ENCODE measurements around the gene SLC12A7.

DNA sequence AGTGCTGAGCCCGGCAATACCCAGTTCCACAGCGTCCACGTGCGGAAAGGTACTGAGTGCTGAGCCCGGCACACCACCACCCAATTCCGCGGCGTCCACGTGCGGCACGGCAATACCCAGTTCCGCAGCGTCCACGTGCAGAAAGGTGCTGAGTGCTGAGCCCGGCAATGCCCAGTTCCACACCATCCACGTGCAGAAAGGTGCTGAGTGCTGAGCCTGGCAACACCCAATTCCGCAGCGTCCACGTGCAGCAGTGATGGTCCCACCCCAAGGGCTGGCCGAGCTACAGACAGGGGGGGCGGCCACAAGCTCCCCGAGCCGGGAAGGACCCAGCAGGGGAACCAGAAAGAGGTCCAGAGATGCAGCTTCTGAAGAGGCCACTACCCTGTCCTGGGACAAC is 20.2 kb downstream of the SLC12A7 start:
- TF ChIP-seq, protein P1, sequence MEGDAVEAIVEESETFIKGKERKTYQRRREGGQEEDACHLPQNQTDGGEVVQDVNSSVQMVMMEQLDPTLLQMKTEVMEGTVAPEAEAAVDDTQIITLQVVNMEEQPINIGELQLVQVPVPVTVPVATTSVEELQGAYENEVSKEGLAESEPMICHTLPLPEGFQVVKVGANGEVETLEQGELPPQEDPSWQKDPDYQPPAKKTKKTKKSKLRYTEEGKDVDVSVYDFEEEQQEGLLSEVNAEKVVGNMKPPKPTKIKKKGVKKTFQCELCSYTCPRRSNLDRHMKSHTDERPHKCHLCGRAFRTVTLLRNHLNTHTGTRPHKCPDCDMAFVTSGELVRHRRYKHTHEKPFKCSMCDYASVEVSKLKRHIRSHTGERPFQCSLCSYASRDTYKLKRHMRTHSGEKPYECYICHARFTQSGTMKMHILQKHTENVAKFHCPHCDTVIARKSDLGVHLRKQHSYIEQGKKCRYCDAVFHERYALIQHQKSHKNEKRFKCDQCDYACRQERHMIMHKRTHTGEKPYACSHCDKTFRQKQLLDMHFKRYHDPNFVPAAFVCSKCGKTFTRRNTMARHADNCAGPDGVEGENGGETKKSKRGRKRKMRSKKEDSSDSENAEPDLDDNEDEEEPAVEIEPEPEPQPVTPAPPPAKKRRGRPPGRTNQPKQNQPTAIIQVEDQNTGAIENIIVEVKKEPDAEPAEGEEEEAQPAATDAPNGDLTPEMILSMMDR (IDR thresholded peaks at IDR 0.05; ENCODE audit: insufficient read depth, low read depth, low read length) = no peak
- no peak for TF ChIP-seq EZH2 (IDR thresholded peaks at IDR 0.05; ENCODE audit: insufficient read depth, low read length)

All from astrocyte (in vitro differentiated cells and primary cell).